Prostate gland (tissue), 2 donors: Measurements from ENCODE around the gene TMEM235.

Experiments
- POLR2AphosphoS5 ChIP-seq: sonication (generic); formaldehyde crosslinking; IDR thresholded peaks from one replicate; pipeline ENCODE4 v1.6.1; 2017; ENCODE audit warnings: antibody characterized with exemption
- TF ChIP-seq, protein P1 (sequence below), 4 experiments: fragments of 200-600 bp in 2 of 4; fragments of 450-650 bp in 2 of 4; sonication (generic) in 2 of 4; IDR thresholded peaks; 1 replicate in 3 of 4; 2 replicates in 1 of 4; pipeline ENCODE4 v1.5.1; 2016 to 2019; ENCODE audit warnings: antibody characterized with exemption in 4 of 4, mild to moderate bottlenecking in 2 of 4, moderate library complexity in 2 of 4

DNA sequence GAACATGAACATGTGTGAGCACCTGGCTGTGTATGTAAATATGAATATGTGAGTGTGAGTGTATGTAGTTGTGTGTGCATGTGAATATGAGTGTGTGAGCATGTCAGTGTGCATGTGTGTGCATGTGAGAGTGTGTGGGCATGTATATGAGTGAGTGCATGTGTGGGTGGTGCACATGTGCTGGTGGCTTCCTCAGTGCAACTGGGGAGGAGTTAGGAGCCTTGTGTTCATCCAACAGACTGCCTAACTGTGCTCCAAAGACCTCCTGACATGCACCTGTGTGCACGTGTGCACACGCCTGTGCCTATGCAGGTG lies 1.4 kb downstream of the TMEM235 start:
- TF ChIP-seq, protein P1, sequence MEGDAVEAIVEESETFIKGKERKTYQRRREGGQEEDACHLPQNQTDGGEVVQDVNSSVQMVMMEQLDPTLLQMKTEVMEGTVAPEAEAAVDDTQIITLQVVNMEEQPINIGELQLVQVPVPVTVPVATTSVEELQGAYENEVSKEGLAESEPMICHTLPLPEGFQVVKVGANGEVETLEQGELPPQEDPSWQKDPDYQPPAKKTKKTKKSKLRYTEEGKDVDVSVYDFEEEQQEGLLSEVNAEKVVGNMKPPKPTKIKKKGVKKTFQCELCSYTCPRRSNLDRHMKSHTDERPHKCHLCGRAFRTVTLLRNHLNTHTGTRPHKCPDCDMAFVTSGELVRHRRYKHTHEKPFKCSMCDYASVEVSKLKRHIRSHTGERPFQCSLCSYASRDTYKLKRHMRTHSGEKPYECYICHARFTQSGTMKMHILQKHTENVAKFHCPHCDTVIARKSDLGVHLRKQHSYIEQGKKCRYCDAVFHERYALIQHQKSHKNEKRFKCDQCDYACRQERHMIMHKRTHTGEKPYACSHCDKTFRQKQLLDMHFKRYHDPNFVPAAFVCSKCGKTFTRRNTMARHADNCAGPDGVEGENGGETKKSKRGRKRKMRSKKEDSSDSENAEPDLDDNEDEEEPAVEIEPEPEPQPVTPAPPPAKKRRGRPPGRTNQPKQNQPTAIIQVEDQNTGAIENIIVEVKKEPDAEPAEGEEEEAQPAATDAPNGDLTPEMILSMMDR (IDR thresholded peaks at IDR 0.05), result no peak
- TF ChIP-seq POLR2AphosphoS5, result no peak
